K562 (cell line): Measurements from ENCODE around the gene CD55. TPM values are rescaled to one million over a fixed set of nuclear protein-coding genes. Genes with fewer than 3 reads are reported as not detected.

Experiments used
- ATAC-seq: fragments of 200-7000 bp; cut with Tn5 transposase; 3 replicates; pipeline ENCODE4 v1.9.1; 2020; ENCODE audit warnings: moderate library complexity
- BruUV-seq: library from RNA; stranded (reverse); fragments of 400-500 nt; replicated peaks from 2 replicates; lab custom pipeline; 2021; lab: Mats Ljungman, UMichigan
- CTCF ChIA-PET: fragments of 300-600 bp; formaldehyde crosslinking; extraction: SDS; loops from one replicate; lab custom pipeline; 2021; ENCODE audit warnings: low intra/inter-chr PET ratio; lab: Yijun Ruan, JAX
- POLR2A ChIA-PET: fragments of 300-600, 350-650 bp; sonication (Branson Sonifier 250); formaldehyde crosslinking; extraction: SDS; loops from one replicate; lab custom pipeline; 2021; ENCODE audit warnings: antibody characterized with exemption, inconsistent platforms; lab: Yijun Ruan, JAX
- DNase-seq, 4 experiments: peaks; one replicate each; pipeline versions ENCODE4 v3.0.0 to v3.0.0-alpha.2; 2011 to 2018; ENCODE audit warnings: low spot score in 3 of 4, mixed read lengths in 3 of 4; ENCODE audit errors: extremely low read depth in 1 of 4
- FAIRE-seq: peaks from 2 replicates; lab custom pipeline; 2011; peaks lifted over from hg19 to GRCh38; lab: Jason Lieb, UNC
- H2AFZ ChIP-seq: 2 replicates; pipeline ENCODE4 v1.6.0; 2011; ENCODE audit warnings: low read depth, low read length, control low read depth, inconsistent platforms
- H3K27ac ChIP-seq: fragments of 200-600 bp; 3 replicates; pipeline ENCODE4 v1.8.0; 2011; ENCODE audit warnings: low read depth, mild to moderate bottlenecking, control low read depth, inconsistent platforms, low read length, moderate library complexity, mixed read lengths; ENCODE audit errors: extremely low read depth
- H3K27me3 ChIP-seq, 2 experiments: fragments of 300-600 bp in 1 of 2; 2 replicates in 1 of 2; 3 replicates in 1 of 2; pipeline versions ENCODE4 v1.6.0 to v1.8.0; 2011; ENCODE audit warnings: inconsistent platforms in 2 of 2, low read length in 2 of 2, mild to moderate bottlenecking in 1 of 2, mixed read lengths in 1 of 2, moderate library complexity in 1 of 2; ENCODE audit not compliant: control insufficient read depth in 2 of 2, insufficient read depth in 2 of 2
- H3K36me3 ChIP-seq: fragments of 300-600 bp; 3 replicates; pipeline ENCODE4 v1.8.0; 2011; ENCODE audit warnings: mild to moderate bottlenecking, low read length, inconsistent platforms; ENCODE audit not compliant: control insufficient read depth, insufficient read depth
- H3K4me1 ChIP-seq, 2 experiments: fragments of 200-600 bp in 1 of 2; replicated peaks in 1 of 2; 2 replicates in 1 of 2; 3 replicates in 1 of 2; pipeline versions ENCODE4 v1.5.1 to v1.8.0; 2011; ENCODE audit warnings: inconsistent platforms in 2 of 2, low read length in 2 of 2, mild to moderate bottlenecking in 1 of 2, mixed read lengths in 1 of 2, moderate library complexity in 1 of 2; ENCODE audit not compliant: control insufficient read depth in 2 of 2, insufficient read depth in 2 of 2
- H3K4me2 ChIP-seq: 2 replicates; pipeline ENCODE4 v1.6.1; 2011; ENCODE audit warnings: low read length, control low read depth, inconsistent platforms, mixed read lengths; ENCODE audit not compliant: insufficient read depth
- H3K4me3 ChIP-seq: fragments of 200-600 bp; sonication (generic), shearing (Covaris generic); 2 replicates; pipeline ENCODE4 v1.5.1; 2016; ENCODE audit warnings: control low read depth, inconsistent platforms
- H3K79me2 ChIP-seq: fragments of 200-600 bp; 3 replicates; pipeline ENCODE4 v1.8.0; 2011; ENCODE audit warnings: low read length, inconsistent platforms; ENCODE audit not compliant: control insufficient read depth, insufficient read depth
- H3K9ac ChIP-seq, 2 experiments: 2 replicates each; pipeline versions ENCODE4 v1.6.0 to v1.6.1; 2011; ENCODE audit warnings: low read depth in 2 of 2, low read length in 2 of 2, control low read depth in 1 of 2, inconsistent platforms in 1 of 2, mild to moderate bottlenecking in 1 of 2, mixed read lengths in 1 of 2; ENCODE audit not compliant: insufficient read depth in 1 of 2
- H3K9me1 ChIP-seq: one replicate; pipeline ENCODE4 v1.6.0; 2011; ENCODE audit warnings: inconsistent platforms, mild to moderate bottlenecking, low read length, moderate library complexity; ENCODE audit not compliant: control insufficient read depth, insufficient read depth
- H3K9me3 ChIP-seq: replicated peaks from 2 replicates; pipeline ENCODE4 v1.5.1; 2011; ENCODE audit warnings: low read depth, low read length, inconsistent platforms; ENCODE audit not compliant: control insufficient read depth, insufficient read depth
- H4K20me1 ChIP-seq: replicated peaks from 2 replicates; pipeline ENCODE4 v1.6.1; 2011; ENCODE audit warnings: low read length, inconsistent platforms, mixed read lengths; ENCODE audit not compliant: control insufficient read depth, insufficient read depth
- CHD4 ChIP-seq: fragments of 200-600 bp; sonication (generic); IDR thresholded peaks from 3 replicates; pipeline ENCODE4 v1.6.1; 2012; ENCODE audit warnings: low read depth, mild to moderate bottlenecking, mixed read lengths, low read length, inconsistent platforms; ENCODE audit not compliant: insufficient read depth, insufficient replicate concordance, poor library complexity, severe bottlenecking
- HDGF ChIP-seq: fragments of 450-650 bp; IDR thresholded peaks from 2 replicates; pipeline ENCODE4 v1.6.1; 2016
- HIVEP1 ChIP-seq: fragments of 250-450 bp; sonication (Bioruptor Pico); IDR thresholded peaks from 2 replicates; pipeline ENCODE4 v1.4.0; 2020; ENCODE audit warnings: mild to moderate bottlenecking
- MAZ ChIP-seq, 2 experiments: fragments of 450-650 bp in 1 of 2; sonication (generic) in 1 of 2; formaldehyde crosslinking; IDR thresholded peaks in 1 of 2; conservative IDR thresholded peaks in 1 of 2; 2 replicates each; pipeline versions ENCODE4 v1.4.0 to v1.5.0; 2020; ENCODE audit warnings: mild to moderate bottlenecking in 1 of 2, missing genetic modification reagents in 1 of 2
- NR4A1 ChIP-seq, 2 experiments: fragments of 250-450 bp in 1 of 2; fragments of 450-650 bp in 1 of 2; sonication (Bioruptor Pico) in 1 of 2; IDR thresholded peaks; 2 replicates each; pipeline versions ENCODE4 v1.4.0 to v1.6.1; 2016 to 2020; ENCODE audit warnings: mild to moderate bottlenecking in 2 of 2, missing compliant biosample characterization in 1 of 2, missing genetic modification characterization in 1 of 2, moderate library complexity in 1 of 2
- PHTF2 ChIP-seq: fragments of 250-450 bp; sonication (Bioruptor Pico); IDR thresholded peaks from 2 replicates; pipeline ENCODE4 v1.5.0; 2021; ENCODE audit warnings: mild to moderate bottlenecking
- RBM25 ChIP-seq: fragments of 200-400 bp; formaldehyde crosslinking; IDR thresholded peaks from 2 replicates; pipeline ENCODE4 v1.6.1; 2018; ENCODE audit warnings: low read length, low read depth, moderate library complexity; ENCODE audit not compliant: severe bottlenecking
- SAFB ChIP-seq: fragments of 200-400 bp; formaldehyde crosslinking; IDR thresholded peaks from 2 replicates; pipeline ENCODE4 v1.6.1; 2017; ENCODE audit warnings: low read depth, low read length, borderline replicate concordance
- ZNF224 ChIP-seq: sonication (generic); formaldehyde crosslinking; IDR thresholded peaks from 2 replicates; pipeline ENCODE4 v1.8.0; 2022; ENCODE audit warnings: mild to moderate bottlenecking, missing genetic modification reagents
- ZNF324 ChIP-seq: fragments of 250-450 bp; sonication (Bioruptor Pico); IDR thresholded peaks from 2 replicates; pipeline ENCODE4 v1.4.0; 2020; ENCODE audit warnings: mild to moderate bottlenecking
- ZNF384 ChIP-seq: IDR thresholded peaks from 2 replicates; pipeline ENCODE4 v1.6.1; 2012; ENCODE audit warnings: low read depth, low read length, improper control_type of control experiment
- ZNF507 ChIP-seq: conservative IDR thresholded peaks from 2 replicates; pipeline ENCODE4 v1.6.1; 2017; ENCODE audit warnings: missing genetic modification characterization, missing compliant biosample characterization
- ZNF766 ChIP-seq: fragments of 200-800 bp; sonication (Bioruptor generic); conservative IDR thresholded peaks from 2 replicates; pipeline ENCODE4 v1.6.1; 2016; ENCODE audit warnings: missing genetic modification characterization, missing compliant biosample characterization
- ZSCAN29 ChIP-seq: fragments of 450-650 bp; IDR thresholded peaks from 2 replicates; pipeline ENCODE4 v1.6.1; 2017
- WGBS: fragments of 100-300 bp; shearing (Covaris generic); methylation state at CpG from one replicate; pipeline ENCODE4 v1.1.6; 2016; ENCODE audit warnings: low coverage, mixed read lengths; ENCODE audit not compliant: insufficient coverage; ENCODE audit errors: missing lambda C conversion rate; 5-methylcytosine and 5-hydroxymethylcytosine counted together
- in situ Hi-C: fragments of 300-500 bp; cut with MboI; formaldehyde crosslinking; loops from 4 replicates; pipeline ENCODE4 v1.15.0; 2018; ENCODE audit warnings: inconsistent platforms, mixed read lengths
- intact Hi-C: fragments of 100-400 bp; cut with micrococcal nuclease; formaldehyde crosslinking; loops from 2 replicates; pipeline ENCODE4 v1.14.2; 2022
- polyA plus RNA-seq, 8 experiments: library from polyadenylated mRNA; depleted of rRNA in 4 of 8; stranded (reverse) in 5 of 8; unstranded in 3 of 8; fragments of >200 nt; fragmentation: Nextera tagmentation in 2 of 8; fragmentation: Illumina TruSeq in 1 of 8; extraction: Ambion mirVana in 2 of 8; extraction: Trizol in 1 of 8; gene quantifications; 2 replicates each; pipeline versions ENCODE4 v1.2.1 to v1.2.3, GENCODE V29; 2011 to 2014; ENCODE audit warnings: inconsistent platforms in 1 of 8, missing spikeins in 1 of 8
- total RNA-seq, 7 experiments: library from RNA; depleted of rRNA in 6 of 7; stranded (reverse); fragments of >200 nt in 6 of 7; fragmentation: Illumina TruSeq in 2 of 7; extraction: Trizol in 2 of 7; gene quantifications; 2 replicates each; pipeline versions ENCODE4 v1.2.1 to v1.2.3, GENCODE V29; 2011 to 2021; ENCODE audit warnings: low replicate concordance in 1 of 7
- TF ChIP-seq, protein P1 (sequence below): fragments of 450-650 bp; IDR thresholded peaks from 2 replicates; pipeline ENCODE4 v1.6.1; 2016; ENCODE audit warnings: low read depth

CD55 gene
- total and polyA plus RNA-seq, 9 of the 15 experiments (the other 6 are each of a cell fraction or from before 2014, with no cell fraction given): 17.7 to 150 (median 97.0) TPM

DNA sequence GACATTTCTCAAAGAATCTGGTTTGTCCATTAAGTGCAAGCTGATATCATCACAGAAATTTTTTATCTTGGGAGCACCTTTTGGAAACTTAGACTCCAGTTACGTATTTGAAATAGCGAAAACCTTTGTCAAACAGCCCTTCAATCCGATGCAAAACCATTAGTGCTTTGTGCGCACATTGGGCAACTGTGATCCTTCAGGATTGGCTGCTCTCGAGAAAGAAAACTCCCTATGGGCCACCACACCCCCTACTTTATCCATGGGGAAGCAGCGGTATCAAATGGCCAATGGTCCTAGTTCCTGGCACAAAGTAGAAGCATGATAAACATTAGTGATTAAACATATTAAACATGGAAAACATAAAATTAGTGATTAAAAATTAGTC lies 16.0 kb upstream of the CD55 start:
- FAIRE-seq (no peak), DNase-seq (no peak), ATAC-seq (no peak)
- BruUV-seq: no TSS peak
- H3K9me1 ChIP-seq: no peaks in the 10 kb centered on the region
- H4K20me1 ChIP-seq: no peaks in the 10 kb centered on the region
- intact Hi-C loops: no loop called here
- H3K27ac ChIP-seq: no peak overlapping the region
- no peak overlapping the region for H2AFZ ChIP-seq
- H3K36me3 ChIP-seq: no peaks in the 10 kb centered on the region
- H3K27me3 ChIP-seq: no peaks in the 10 kb centered on the region
- no peak overlapping the region for H3K4me2 ChIP-seq
- POLR2A ChIA-PET: interaction anchor here (0.9 to 1.3 kb wide), 2 partner anchors 9 to 92 kb away, joined by 3 read pairs; no protein-coding TSS in a partner anchor
- H3K9ac ChIP-seq: no peak overlapping the region
- no peaks in the 10 kb centered on the region for H3K9me3 ChIP-seq
- CTCF ChIA-PET: no interaction called here
- peaks cover 13 to 41% of the 10 kb centered on the region in 2 experiments; a peak in 4 of 5 replicates for H3K4me1 ChIP-seq
- in situ Hi-C loops: no loop called here
- H3K79me2 ChIP-seq: no peaks in the 10 kb centered on the region
- 74% methylated on average over 6 of the region's 6 CpGs for WGBS
- no peak overlapping the region for H3K4me3 ChIP-seq
- TF ChIP-seq SAFB (no peak), ZSCAN29 (no peak), ZNF766 (CRISPR knock-in tag) (no peak), RBM25 (no peak), ZNF224 (CRISPR knock-in tag) (no peak), CHD4 (no peak), NR4A1 (CRISPR knock-in tag; IDR thresholded peaks at IDR 0.05) (no peak), NR4A1 (tag; IDR thresholded peaks at IDR 0.05) (no peak), ZNF324 (CRISPR knock-in tag) (no peak), ZNF507 (tag) (no peak), HDGF (no peak), ZNF384 (no peak), MAZ (CRISPR knock-in tag; conservative IDR thresholded peaks at IDR 0.05 in 1 of 2, IDR thresholded peaks at IDR 0.05 in 1 of 2) (no peak), PHTF2 (no peak), HIVEP1 (CRISPR knock-in tag) (no peak)
- TF ChIP-seq, protein P1, sequence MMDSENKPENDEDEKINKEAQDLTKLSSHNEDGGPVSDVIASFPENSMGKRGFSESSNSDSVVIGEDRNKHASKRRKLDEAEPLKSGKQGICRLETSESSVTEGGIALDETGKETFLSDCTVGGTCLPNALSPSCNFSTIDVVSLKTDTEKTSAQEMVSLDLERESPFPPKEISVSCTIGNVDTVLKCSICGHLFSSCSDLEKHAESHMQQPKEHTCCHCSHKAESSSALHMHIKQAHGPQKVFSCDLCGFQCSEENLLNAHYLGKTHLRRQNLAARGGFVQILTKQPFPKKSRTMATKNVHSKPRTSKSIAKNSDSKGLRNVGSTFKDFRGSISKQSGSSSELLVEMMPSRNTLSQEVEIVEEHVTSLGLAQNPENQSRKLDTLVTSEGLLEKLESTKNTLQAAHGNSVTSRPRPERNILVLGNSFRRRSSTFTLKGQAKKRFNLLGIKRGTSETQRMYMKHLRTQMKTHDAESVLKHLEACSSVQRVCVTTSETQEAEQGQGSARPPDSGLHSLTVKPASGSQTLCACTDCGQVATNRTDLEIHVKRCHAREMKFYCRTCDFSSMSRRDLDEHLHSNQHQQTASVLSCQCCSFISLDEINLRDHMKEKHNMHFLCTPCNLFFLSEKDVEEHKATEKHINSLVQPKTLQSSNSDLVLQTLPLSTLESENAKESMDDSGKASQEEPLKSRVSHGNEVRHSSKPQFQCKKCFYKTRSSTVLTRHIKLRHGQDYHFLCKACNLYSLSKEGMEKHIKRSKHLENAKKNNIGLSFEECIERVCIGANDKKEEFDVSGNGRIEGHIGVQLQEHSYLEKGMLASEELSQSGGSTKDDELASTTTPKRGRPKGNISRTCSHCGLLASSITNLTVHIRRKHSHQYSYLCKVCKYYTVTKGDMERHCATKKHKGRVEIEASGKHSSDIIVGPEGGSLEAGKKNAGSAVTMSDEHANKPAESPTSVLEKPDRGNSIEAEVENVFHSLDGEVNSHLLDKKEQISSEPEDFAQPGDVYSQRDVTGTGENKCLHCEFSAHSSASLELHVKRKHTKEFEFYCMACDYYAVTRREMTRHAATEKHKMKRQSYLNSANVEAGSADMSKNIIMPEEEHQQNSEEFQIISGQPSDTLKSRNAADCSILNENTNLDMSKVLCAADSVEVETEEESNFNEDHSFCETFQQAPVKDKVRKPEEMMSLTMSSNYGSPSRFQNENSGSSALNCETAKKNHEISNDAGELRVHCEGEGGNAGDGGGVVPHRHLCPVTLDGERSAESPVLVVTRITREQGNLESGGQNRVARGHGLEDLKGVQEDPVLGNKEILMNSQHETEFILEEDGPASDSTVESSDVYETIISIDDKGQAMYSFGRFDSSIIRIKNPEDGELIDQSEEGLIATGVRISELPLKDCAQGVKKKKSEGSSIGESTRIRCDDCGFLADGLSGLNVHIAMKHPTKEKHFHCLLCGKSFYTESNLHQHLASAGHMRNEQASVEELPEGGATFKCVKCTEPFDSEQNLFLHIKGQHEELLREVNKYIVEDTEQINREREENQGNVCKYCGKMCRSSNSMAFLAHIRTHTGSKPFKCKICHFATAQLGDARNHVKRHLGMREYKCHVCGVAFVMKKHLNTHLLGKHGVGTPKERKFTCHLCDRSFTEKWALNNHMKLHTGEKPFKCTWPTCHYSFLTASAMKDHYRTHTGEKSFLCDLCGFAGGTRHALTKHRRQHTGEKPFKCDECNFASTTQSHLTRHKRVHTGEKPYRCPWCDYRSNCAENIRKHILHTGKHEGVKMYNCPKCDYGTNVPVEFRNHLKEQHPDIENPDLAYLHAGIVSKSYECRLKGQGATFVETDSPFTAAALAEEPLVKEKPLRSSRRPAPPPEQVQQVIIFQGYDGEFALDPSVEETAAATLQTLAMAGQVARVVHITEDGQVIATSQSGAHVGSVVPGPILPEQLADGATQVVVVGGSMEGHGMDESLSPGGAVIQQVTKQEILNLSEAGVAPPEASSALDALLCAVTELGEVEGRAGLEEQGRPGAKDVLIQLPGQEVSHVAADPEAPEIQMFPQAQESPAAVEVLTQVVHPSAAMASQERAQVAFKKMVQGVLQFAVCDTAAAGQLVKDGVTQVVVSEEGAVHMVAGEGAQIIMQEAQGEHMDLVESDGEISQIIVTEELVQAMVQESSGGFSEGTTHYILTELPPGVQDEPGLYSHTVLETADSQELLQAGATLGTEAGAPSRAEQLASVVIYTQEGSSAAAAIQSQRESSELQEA: no peak
